GM18498 (cell line): ENCODE data around the gene PACSIN2.
"Not testable (repeated sequence)": the region's sequence is repeated elsewhere in the genome, so short reads cannot be mapped to it uniquely, and the experiment has no call there.

ENCODE experiments used
- ATAC-seq: cut with Tn5 transposase; IDR thresholded peaks from one replicate; pipeline ENCODE4 v1.9.1; 2021; ENCODE audit warnings: mild to moderate bottlenecking, moderate library complexity; ENCODE audit not compliant: unreplicated experiment

PACSIN2 gene

GRCh38 chr22:43012390-43012789 lies 2.6 kb downstream of the PACSIN2 start:
- ATAC-seq = no peak

GRCh38 chr22:43011079-43011478 lies 3.9 kb downstream of the PACSIN2 start:
- no peak for ATAC-seq

GRCh38 chr22:43009444-43009843 lies 5.5 kb downstream of the PACSIN2 start:
- no peak for ATAC-seq

GRCh38 chr22:43008921-43009320 lies 6.0 kb downstream of the PACSIN2 start:
- ATAC-seq = no peak

- no peak for ATAC-seq
These were observed 6.4 kb downstream of the PACSIN2 start for GRCh38 chr22:43008509-43008908.

DNA sequence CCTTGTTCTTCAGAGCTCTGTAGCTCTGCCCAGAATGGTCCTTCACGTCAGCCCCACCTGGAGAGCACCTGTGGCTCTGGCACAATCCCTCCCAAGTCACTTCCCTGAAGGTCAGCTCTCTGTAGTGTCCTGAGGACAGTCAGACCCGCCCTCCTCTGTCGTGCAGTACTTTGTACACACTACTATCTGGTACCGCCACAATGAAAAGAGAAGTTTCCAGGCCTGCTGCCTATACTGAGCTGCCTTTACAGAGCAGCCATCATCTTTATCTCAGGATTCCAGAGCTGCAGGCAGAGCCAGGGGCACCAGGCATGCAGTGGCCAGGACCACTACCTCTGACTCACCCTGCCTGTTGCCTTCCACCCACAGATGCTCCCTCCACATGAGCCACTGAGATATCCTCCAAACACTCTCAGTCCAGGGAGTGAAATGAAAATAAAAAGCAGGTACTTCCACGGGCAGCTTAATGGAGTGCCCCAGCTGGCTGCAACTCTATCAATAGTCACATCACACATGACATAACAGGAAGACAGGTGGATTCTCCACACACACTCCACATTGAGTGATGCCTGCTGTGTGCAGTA lies 7.3 kb downstream of the PACSIN2 start:
- ATAC-seq = no peak

GRCh38 chr22:43006753-43007152 lies 8.2 kb downstream of the PACSIN2 start:
- ATAC-seq = no peak

GRCh38 chr22:43006016-43006505 lies 8.9 kb downstream of the PACSIN2 start:
- no peak for ATAC-seq

DNA sequence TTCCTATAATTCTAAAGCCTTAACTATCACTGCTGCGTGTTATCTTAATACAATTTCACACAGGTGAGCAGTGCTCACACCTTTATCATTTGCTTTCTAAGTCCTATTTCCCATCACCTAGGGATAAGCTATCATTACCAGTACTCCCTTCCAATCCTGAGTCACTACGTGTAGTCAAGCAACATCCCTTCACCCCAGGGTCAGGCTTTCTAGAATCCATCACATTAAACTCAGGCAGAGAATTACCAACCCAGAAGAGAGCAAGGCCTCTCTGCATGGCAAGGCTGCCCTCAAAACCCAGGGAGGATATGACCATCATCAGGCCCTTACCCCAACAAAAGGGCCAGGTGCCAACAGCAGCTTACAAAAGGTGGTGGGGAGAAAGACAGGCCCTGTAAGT lies 9.8 kb downstream of the PACSIN2 start:
- no peak for ATAC-seq

- ATAC-seq = no peak
These were observed 10.4 kb downstream of the PACSIN2 start for GRCh38 chr22:43004362-43005035.

GRCh38 chr22:43002202-43002586 lies 12.8 kb downstream of the PACSIN2 start:
- ATAC-seq = no peak

- peak; percentile 37 for ATAC-seq
These were observed 13.4 kb downstream of the PACSIN2 start for GRCh38 chr22:43001271-43002201.

DNA sequence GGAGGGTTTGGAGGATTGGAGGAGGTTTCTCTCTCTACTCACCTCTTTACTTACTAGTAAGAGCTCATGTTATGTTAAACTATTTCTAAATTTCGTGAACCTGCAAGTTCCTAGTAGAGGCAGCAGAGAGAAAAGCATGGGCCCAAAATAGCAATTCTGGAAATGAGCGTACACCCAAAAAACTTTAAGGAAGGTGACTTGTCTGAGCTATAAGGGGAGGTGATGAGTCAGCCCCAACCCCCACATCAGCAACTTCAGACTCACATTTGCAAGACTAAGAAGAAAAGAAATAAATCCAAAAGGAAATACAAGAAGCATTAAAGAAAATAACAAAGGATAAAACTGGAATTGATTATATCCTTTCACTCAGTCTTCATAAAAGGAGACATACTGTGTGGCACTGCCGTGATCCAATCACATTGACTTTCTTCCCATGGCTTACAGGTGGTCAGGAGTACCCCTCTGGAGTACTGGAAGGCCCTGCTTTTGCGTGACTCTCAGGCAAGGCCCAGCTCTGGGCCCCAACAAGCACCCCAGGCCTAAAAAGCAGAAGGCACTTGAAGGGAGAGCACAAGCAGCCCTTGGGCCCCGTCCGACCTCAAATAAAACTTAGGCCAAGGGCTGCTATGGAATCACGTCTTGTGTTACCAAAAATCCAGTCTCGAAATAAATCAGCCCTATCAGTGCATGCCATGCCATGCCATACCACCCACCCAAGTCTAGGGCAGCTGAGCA lies 14.3 kb downstream of the PACSIN2 start:
- ATAC-seq = no peak

DNA sequence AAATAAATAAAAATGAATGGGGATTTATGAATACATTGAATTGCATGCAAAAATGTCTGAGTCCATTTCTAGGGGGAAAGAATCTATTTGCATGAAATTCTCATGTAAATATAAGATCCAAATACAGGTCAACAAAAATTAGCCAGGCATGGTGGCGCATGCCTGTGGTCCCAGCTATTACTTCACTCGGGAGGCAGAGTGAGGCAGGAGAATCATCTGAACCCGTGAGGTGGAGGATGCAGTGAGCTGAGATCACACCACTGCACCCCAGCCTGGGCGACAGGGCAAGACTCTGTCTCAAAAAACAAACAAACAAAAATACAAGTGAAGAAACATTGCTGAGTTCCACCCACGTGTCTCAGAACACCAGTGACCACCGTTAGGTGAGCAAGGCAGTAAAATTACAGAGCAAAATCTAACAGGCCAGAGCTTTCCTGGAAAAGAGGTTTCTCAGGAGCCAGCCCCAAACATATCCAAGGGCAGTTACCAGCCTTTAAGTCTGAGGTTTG lies 17.3 kb downstream of the PACSIN2 start:
- ATAC-seq = no peak

GRCh38 chr22:42996646-42997365 lies 18.1 kb downstream of the PACSIN2 start:
- ATAC-seq = no peak

GRCh38 chr22:42995654-42996053 lies 19.3 kb downstream of the PACSIN2 start:
- ATAC-seq = not testable (repeated sequence)

DNA sequence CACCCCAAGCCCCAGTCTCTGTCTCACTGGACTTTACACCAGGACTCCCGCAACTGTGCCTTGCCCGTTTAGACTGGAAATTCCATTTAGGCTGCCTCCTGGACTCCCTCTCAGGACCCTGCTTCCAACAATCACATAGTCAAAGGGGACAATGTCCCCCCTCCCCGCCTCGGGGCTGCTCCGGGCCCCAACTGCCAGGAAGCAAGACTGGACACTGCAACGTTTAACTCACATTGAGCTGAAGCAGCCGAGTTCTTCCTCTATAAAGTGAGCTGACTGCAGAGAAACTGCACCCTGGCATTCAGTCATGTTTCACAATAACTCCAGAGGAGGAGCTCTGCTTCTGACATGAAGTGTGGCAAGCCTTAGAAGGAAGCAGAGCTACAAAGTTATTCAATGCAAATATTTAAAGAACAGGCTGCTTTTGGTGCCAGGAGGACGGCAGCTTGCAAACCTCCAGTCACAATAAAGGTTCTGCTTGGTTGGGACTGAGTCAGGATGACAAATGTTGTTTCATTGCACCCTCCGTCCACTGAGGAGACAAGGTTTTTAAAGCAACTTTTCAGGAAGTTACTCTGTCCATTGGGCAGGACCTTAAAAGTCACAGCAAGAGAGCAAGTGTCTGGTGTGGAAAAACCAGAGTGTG lies 19.9 kb downstream of the PACSIN2 start:
- ATAC-seq = peak; percentile 58

GRCh38 chr22:42994276-42994916 lies 20.6 kb downstream of the PACSIN2 start:
- ATAC-seq = no peak

DNA sequence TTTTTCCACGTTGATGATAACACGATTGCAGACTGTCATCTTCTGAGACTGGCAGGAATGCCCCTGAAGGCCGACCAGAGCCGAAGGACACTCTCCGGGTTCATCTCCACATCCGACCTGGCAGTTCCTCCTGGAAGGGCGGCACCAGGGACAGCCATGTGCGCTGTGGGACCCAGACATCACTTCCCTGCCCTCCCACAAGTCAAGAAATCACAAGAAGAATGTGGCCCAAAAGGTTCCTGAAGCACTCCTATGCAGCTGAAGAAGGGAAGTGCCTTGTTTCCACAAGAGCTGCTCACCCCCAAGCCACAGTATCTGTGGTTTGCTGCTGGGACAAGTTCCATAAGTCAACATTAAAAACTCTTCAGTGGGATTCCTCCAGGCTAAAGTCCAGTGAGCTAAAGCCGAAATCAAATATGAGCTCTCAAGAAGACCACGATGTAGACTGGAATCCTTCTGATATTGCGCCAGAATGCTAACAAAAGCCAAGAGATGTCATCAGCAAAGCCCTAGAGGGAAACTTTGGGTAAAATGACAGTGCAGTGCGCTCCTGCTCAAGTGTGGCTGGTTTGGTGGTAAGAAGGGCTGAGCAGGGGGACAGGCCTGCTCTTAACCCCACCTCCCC lies 21.2 kb downstream of the PACSIN2 start:
- no peak for ATAC-seq
